ENCODE results near the gene UPP1.

DNA sequence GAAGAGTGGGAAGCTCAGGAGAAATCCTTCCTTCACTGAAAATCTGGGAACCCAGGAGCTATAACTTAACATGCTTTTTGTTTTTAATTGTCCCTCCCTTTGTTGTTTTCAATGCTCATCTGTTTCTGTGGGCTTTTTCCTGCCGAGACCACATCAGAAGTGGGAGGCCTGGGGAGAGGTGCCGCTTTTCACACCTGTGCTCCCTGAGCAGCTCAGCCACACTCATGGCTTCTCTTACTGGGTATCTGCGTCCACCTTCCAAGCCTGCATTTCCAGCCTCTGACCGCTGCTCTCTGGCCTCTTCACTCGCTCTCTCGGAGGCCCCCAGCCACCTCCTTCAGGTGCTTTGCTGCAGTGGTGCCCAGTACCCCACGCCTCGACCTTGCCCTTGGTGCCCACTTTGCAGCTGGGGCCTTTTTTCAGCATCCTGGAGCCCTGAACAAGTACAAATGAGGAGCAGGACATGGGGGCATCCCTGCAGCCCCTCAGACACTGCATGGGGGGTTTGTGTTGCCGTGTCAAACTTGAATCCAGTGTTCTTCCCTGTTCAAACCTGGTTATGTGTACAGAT lies 43.8 kb upstream of the UPP1 start:
- TF ChIP-seq CTCF (conservative IDR thresholded peaks at IDR 0.05) = no peak
- TF ChIP-seq EZH2 (IDR thresholded peaks at IDR 0.05; ENCODE audit: low read depth) = no peak
